Transverse colon (tissue), 4 donors: Measurements from ENCODE around the gene NTRK3. TPM values are rescaled to one million over a fixed set of nuclear protein-coding genes. Genes with fewer than 3 reads are reported as not detected.

Source experiments
- DNase-seq: peaks from one replicate; pipeline ENCODE4 v3.0.0-alpha.2; 2019
- H3K27ac ChIP-seq, 4 donors: fragments of 200-600 bp; sonication (generic); 2 replicates each; pipeline ENCODE4 v1.5.1; 2016 to 2018; ENCODE audit warnings: inconsistent platforms in 4 of 4
- H3K27me3 ChIP-seq: fragments of 200-600 bp; sonication (generic); 2 replicates; pipeline ENCODE4 v1.5.1; 2017; ENCODE audit warnings: inconsistent platforms
- H3K36me3 ChIP-seq, 4 donors: fragments of 200-600 bp; sonication (generic); 2 replicates each; pipeline ENCODE4 v1.5.1; 2017 to 2019; ENCODE audit warnings: inconsistent platforms in 4 of 4
- H3K4me1 ChIP-seq, 4 donors: fragments of 200-600 bp; sonication (generic); 2 replicates each; pipeline ENCODE4 v1.5.1; 2017 to 2020; ENCODE audit warnings: inconsistent platforms in 4 of 4
- H3K4me3 ChIP-seq, 4 donors: fragments of 200-600 bp; sonication (generic); 1 replicate in 1 of 4; 2 replicates in 3 of 4; pipeline versions ENCODE4 v1.5.1 to v1.6.1; 2017 to 2019; ENCODE audit warnings: inconsistent platforms in 4 of 4
- H3K9me3 ChIP-seq, 2 donors: fragments of 200-600 bp; sonication (generic); 2 replicates each; pipeline ENCODE4 v1.5.1; 2017 to 2019; ENCODE audit warnings: inconsistent platforms in 2 of 2
- EP300 ChIP-seq: sonication (generic); formaldehyde crosslinking; IDR thresholded peaks from one replicate; pipeline ENCODE4 v1.6.1; 2017; ENCODE audit warnings: antibody characterized with exemption, low read depth
- POLR2A ChIP-seq: fragments of 450-650 bp; IDR thresholded peaks from one replicate; pipeline ENCODE4 v1.6.1; 2016; ENCODE audit warnings: antibody characterized with exemption, mild to moderate bottlenecking, moderate library complexity
- POLR2AphosphoS5 ChIP-seq, 3 donors: sonication (generic); formaldehyde crosslinking; IDR thresholded peaks; one replicate each; pipeline ENCODE4 v1.6.1; 2016; ENCODE audit warnings: antibody characterized with exemption in 3 of 3
- WGBS, 2 donors: methylation state at CpG; one replicate each; pipeline ENCODE4 v1.1.5; 2018; ENCODE audit warnings: low coverage in 1 of 2; 5-methylcytosine and 5-hydroxymethylcytosine counted together
- in situ Hi-C, 4 donors: fragments of 200-750 bp; cut with MboI; loops; one replicate each; pipeline versions ENCODE4 v1.15.0 to v1.15.1; 2017; ENCODE audit warnings: low sequenced_read_pairs in 3 of 4, low pct_ligation_motif_present in 1 of 4, low pct_unique_long_range_greater_than_20kb in 1 of 4
- intact Hi-C: fragments of 100-400 bp; cut with DNase I; formaldehyde crosslinking; loops from one replicate; pipeline ENCODE4 v1.15.1; 2023; ENCODE audit warnings: low total_unique reads
- total RNA-seq, 4 donors: library from RNA; depleted of rRNA; stranded (reverse); fragments of >200 nt; gene quantifications; one replicate each; pipeline ENCODE4 v1.1.0, GENCODE V29; 2016
- TF ChIP-seq, protein P1 (sequence below), 5 experiments: fragments of 200-600 bp in 3 of 5; fragments of 450-650 bp in 2 of 5; sonication (generic) in 3 of 5; IDR thresholded peaks; 1 replicate in 2 of 5; 2 replicates in 3 of 5; pipeline ENCODE4 v1.5.1; 2016 to 2017; ENCODE audit warnings: antibody characterized with exemption in 5 of 5, inconsistent platforms in 3 of 5, mild to moderate bottlenecking in 2 of 5, moderate library complexity in 1 of 5

Gene NTRK3
- total RNA-seq, 4 donors from 2014 or later = 1.1 to 2.8 (median 2.4) TPM

DNA sequence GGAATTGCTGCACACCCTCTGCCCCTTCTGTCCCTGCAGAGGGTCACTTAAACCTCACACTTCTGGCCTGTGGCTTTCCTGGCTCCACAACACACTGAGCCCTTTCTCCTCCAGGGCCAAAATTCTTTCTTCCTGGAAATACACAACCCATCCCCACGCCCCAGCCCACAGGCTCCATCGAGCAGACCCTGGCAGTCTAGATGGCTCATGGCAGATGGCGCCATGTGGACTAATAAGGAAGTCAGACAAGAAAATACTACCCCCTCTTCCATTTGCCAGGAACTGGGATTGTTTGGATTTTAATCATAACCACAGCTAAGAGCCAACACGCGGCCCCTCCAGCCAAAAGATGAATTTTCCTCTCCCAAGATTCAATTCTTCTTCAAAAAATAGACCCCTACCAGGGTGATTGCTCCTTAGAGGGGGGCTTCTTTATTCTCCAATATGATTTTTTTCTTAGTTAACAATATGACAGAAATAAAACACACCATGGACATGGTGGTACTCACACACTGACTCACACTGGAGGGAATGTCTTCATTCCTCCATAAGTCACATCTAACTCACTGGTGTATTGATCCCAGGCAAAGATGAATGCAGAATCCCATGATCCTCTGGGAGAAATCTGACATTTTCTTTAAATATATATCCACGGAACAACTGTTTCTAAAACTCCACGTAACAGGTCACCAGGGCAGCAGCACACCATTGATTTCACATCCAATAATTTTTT is 111.5 kb downstream of the NTRK3 start:
- intact Hi-C loops (loop anchor here (5.0 kb wide), 1 partner anchor 227 kb away; no protein-coding TSS in a partner anchor), in situ Hi-C loops (loop anchor here in 1 of 4 donors (25.0 kb wide), 1 partner anchor 133 kb away; no protein-coding TSS in a partner anchor)
- TF ChIP-seq, protein P1, sequence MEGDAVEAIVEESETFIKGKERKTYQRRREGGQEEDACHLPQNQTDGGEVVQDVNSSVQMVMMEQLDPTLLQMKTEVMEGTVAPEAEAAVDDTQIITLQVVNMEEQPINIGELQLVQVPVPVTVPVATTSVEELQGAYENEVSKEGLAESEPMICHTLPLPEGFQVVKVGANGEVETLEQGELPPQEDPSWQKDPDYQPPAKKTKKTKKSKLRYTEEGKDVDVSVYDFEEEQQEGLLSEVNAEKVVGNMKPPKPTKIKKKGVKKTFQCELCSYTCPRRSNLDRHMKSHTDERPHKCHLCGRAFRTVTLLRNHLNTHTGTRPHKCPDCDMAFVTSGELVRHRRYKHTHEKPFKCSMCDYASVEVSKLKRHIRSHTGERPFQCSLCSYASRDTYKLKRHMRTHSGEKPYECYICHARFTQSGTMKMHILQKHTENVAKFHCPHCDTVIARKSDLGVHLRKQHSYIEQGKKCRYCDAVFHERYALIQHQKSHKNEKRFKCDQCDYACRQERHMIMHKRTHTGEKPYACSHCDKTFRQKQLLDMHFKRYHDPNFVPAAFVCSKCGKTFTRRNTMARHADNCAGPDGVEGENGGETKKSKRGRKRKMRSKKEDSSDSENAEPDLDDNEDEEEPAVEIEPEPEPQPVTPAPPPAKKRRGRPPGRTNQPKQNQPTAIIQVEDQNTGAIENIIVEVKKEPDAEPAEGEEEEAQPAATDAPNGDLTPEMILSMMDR (IDR thresholded peaks at IDR 0.05) = no peak
- TF ChIP-seq EP300 (no peak), POLR2AphosphoS5 (IDR thresholded peaks at IDR 0.05) (no peak), POLR2A (no peak)
- no peaks in the 10 kb centered on the region for H3K27me3 ChIP-seq
- H3K9me3 ChIP-seq = no peaks in the 10 kb centered on the region
- no peak overlapping the region for H3K27ac ChIP-seq
- H3K4me1 ChIP-seq = no peaks in the 10 kb centered on the region
- DNase-seq = no peak
- H3K36me3 ChIP-seq = no peaks in the 10 kb centered on the region
- no peak overlapping the region for H3K4me3 ChIP-seq
- WGBS, 2 donors = 76 to 80% methylated on average over 5 to 7 of the region's 7 CpGs

DNA sequence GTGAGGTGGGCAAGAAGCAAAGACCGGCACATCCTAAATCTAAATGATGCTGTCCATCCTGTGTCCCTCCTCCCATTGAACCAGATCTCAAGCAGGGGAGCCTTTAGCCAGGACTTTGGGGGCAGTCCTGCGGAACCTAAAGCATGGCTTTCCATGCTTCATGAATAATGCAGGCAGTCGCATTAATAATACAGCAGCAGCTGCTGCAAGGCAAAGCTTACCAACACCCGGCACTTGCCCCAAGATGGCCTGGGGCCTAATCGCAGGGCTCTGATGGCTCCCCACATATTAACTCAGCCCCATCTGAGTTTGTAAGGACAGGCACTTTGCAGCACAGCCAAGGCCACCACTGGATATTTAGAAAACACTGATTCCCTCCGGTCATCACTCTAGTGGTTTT is 114.4 kb downstream of the NTRK3 start:
- Histone ChIP-seq H3K36me3 (no peaks in the 10 kb centered on the region), H3K27ac (no peak overlapping the region), H3K27me3 (no peaks in the 10 kb centered on the region), H3K9me3 (no peaks in the 10 kb centered on the region), H3K4me3 (no peak overlapping the region), H3K4me1 (no peaks in the 10 kb centered on the region)
- intact Hi-C loops = loop anchor here (5.0 kb wide), 1 partner anchor 230 kb away; no protein-coding TSS in a partner anchor
- 67 to 90% methylated on average over 1 to 6 of the region's 6 CpGs for WGBS, 2 donors
- no peak for TF ChIP-seq POLR2AphosphoS5 (IDR thresholded peaks at IDR 0.05)
- no peak for TF ChIP-seq POLR2A
- TF ChIP-seq, protein P1 (IDR thresholded peaks at IDR 0.05) = no peak
- TF ChIP-seq EP300 = no peak
- in situ Hi-C loops = loop anchor here in 1 of 4 donors (25.0 kb wide), 1 partner anchor 130 kb away; no protein-coding TSS in a partner anchor
- DNase-seq = no peak

DNA sequence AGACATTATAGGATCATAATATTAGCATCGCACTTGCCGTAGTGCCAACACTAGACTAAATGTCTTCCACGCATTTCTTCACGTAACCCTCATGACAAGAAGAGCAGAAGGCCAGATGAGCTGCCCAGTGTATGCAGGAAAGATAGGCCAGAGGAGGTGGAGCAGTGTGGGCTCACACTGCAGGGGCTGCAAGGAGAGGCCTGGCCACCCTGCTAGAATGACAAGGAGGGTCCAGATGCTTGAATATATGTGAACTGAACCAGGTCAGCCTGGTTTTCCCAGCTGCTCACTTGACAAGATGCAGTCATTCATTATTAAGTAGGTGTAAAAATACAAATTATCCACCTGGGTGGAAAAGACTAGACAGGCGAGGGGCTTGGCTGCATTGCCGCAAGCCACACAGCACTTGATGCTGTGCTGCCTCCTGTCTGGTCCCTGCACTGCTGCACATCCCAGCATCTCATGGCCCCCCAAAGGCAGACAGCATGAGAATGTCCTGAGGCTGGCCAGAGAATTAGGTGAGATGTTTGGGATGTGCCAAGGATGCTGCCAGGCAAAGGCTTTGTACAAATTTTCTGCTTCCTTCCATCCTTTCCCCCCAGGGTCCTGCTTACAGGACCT is 115.2 kb downstream of the NTRK3 start:
- H3K27me3 ChIP-seq = no peaks in the 10 kb centered on the region
- in situ Hi-C loops (loop anchor here in 1 of 4 donors (25.0 kb wide), 1 partner anchor 129 kb away; no protein-coding TSS in a partner anchor), intact Hi-C loops (loop anchor here (5.0 kb wide), 1 partner anchor 231 kb away; no protein-coding TSS in a partner anchor)
- no peak overlapping the region for H3K4me3 ChIP-seq
- TF ChIP-seq EP300 = no peak
- H3K9me3 ChIP-seq = no peaks in the 10 kb centered on the region
- DNase-seq = no peak
- no peak overlapping the region for H3K27ac ChIP-seq
- 83 to 94% methylated on average over 4 to 6 of the region's 6 CpGs for WGBS, 2 donors
- H3K36me3 ChIP-seq = no peaks in the 10 kb centered on the region
- H3K4me1 ChIP-seq = no peaks in the 10 kb centered on the region

DNA sequence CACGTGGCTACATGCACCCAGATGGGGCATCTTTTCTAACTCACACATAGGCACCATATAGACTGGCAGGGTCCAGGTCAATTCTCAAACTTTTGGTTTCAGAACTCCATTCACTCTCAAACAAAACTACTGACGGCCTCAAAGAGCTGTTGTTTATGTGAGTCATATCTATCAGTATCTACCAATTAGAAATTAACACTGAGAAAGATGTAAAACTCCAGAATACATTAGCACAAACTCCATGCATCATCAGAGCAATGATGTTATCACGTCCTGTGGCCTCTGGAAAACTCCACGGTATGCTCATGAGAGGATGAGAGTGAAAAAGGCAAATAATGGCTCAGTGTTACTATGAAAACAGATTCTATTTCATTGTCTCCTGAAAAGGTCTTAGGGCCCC is 116.1 kb downstream of the NTRK3 start:
- in situ Hi-C loops = loop anchor here in 1 of 4 donors (25.0 kb wide), 1 partner anchor 128 kb away; no protein-coding TSS in a partner anchor
- Histone ChIP-seq H3K27me3 (no peaks in the 10 kb centered on the region), H3K36me3 (no peaks in the 10 kb centered on the region), H3K27ac (no peak overlapping the region), H3K4me3 (no peak overlapping the region), H3K4me1 (no peaks in the 10 kb centered on the region), H3K9me3 (no peaks in the 10 kb centered on the region)
- 63 to 64% methylated on average over 2 to 4 of the region's 4 CpGs for WGBS, 2 donors
- TF ChIP-seq POLR2A (no peak), POLR2AphosphoS5 (IDR thresholded peaks at IDR 0.05) (no peak), EP300 (no peak)
- TF ChIP-seq, protein P1 (IDR thresholded peaks at IDR 0.05) = no peak
- DNase-seq = no peak
- intact Hi-C loops = loop anchor here (5.0 kb wide), 1 partner anchor 232 kb away; no protein-coding TSS in a partner anchor
